Measurements from ENCODE around the gene DPP6.

DNA sequence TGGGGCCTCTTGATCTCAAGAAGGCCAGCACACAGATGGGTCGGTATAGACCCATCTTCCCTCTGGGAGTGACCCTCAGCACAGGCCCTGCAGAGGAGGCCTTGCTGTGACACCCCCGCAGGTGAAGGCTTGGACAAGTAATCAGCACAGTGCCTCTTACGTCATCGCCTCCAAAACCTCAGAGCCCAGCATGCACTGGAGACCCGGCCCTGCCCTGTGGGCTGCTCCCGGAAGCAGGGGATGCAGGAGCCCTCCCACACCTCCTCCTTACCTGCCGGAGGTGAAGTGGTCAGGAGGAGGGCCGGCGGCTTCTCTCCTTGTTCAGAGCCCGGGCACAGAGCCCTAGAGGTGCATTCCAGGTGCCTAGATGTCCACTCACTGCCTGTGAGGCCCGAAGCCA is 829.3 kb downstream of the DPP6 start:
- TF ChIP-seq POLR2A (IDR thresholded peaks at IDR 0.05), result no peak
- no peak for TF ChIP-seq CTCF (IDR thresholded peaks at IDR 0.05)
